Embryonic facial prominence (tissue), 1 donor: Measurements from ENCODE around the gene RD3L.

Source experiments
- DNase-seq: peaks from one replicate; pipeline ENCODE4 v3.0.0-alpha.2; 2016; ENCODE audit errors: extremely low spot score

RD3L gene

GRCh38 chr14:103896578-103896977, 45.8 kb downstream of the RD3L start:
- no peak for DNase-seq

- DNase-seq: no peak
These were observed 47.6 kb downstream of the RD3L start for GRCh38 chr14:103894723-103895059.

- no peak for DNase-seq
These were observed 48.2 kb downstream of the RD3L start for GRCh38 chr14:103894034-103894722.

GRCh38 chr14:103892247-103892646, 50.1 kb downstream of the RD3L start:
- DNase-seq: no peak

- DNase-seq: no peak
These were observed 50.6 kb downstream of the RD3L start for GRCh38 chr14:103891667-103892215.

- no peak for DNase-seq
These were observed 51.3 kb downstream of the RD3L start for GRCh38 chr14:103890821-103891666.
